ENCODE results near the gene CER1. TPM values are rescaled to one million over a fixed set of nuclear protein-coding genes. Genes with fewer than 3 reads are reported as not detected.

Gene CER1
- total RNA-seq, 4 donors from 2014 or later = 0.48 TPM; not detected in 3

GRCh38 chr9:14752271-14752670 lies 29.7 kb upstream of the CER1 start:
- 40 to 62% methylated on average over 1 of the region's 1 CpG for WGBS, 2 donors (ENCODE audit: low coverage in 1 of 2)
- DNase-seq = no peak
- in situ Hi-C loops (cut with MboI; ENCODE audit: low pct_ligation_motif_present in 1 of 4, low pct_unique_long_range_greater_than_20kb in 1 of 4, low sequenced_read_pairs in 3 of 4) (loop anchor here in 1 of 4 donors (25.0 kb wide), 2 partner anchors 140 to 385 kb away; no protein-coding TSS in a partner anchor), intact Hi-C loops (cut with DNase I; ENCODE audit: low total_unique reads) (no loop called here)
- Histone ChIP-seq H3K36me3 (no peaks in the 10 kb centered on the region), H3K27me3 (no peaks in the 10 kb centered on the region), H3K4me1 (no peaks in the 10 kb centered on the region), H3K27ac (no peak overlapping the region), H3K4me3 (no peak overlapping the region), H3K9me3 (no peaks in the 10 kb centered on the region)
- no peak for TF ChIP-seq CTCF (IDR thresholded peaks at IDR 0.05)
- TF ChIP-seq EP300 (IDR thresholded peaks at IDR 0.05; ENCODE audit: low read depth) = no peak
- no peak for TF ChIP-seq POLR2A (IDR thresholded peaks at IDR 0.05)
- TF ChIP-seq POLR2AphosphoS5 (IDR thresholded peaks at IDR 0.05) = no peak

- Histone ChIP-seq H3K36me3 (no peaks in the 10 kb centered on the region), H3K27ac (no peak overlapping the region), H3K4me3 (no peak overlapping the region), H3K9me3 (no peaks in the 10 kb centered on the region), H3K27me3 (no peaks in the 10 kb centered on the region), H3K4me1 (no peaks in the 10 kb centered on the region)
- no peak for DNase-seq
- TF ChIP-seq POLR2AphosphoS5 (IDR thresholded peaks at IDR 0.05) = no peak
- TF ChIP-seq POLR2A (IDR thresholded peaks at IDR 0.05) = no peak
- TF ChIP-seq CTCF (IDR thresholded peaks at IDR 0.05) = no peak
- TF ChIP-seq EP300 (IDR thresholded peaks at IDR 0.05; ENCODE audit: low read depth) = no peak
- intact Hi-C loops (cut with DNase I; ENCODE audit: low total_unique reads) = no loop called here
- in situ Hi-C loops (cut with MboI; ENCODE audit: low pct_ligation_motif_present in 1 of 4, low pct_unique_long_range_greater_than_20kb in 1 of 4, low sequenced_read_pairs in 3 of 4) = loop anchor here in 1 of 4 donors (25.0 kb wide), 2 partner anchors 139 to 386 kb away; no protein-coding TSS in a partner anchor
Measured at GRCh38 chr9:14750821-14751220, 28.3 kb upstream of the CER1 start.

GRCh38 chr9:14749741-14750211 lies 27.2 kb upstream of the CER1 start:
- DNase-seq = no peak
- Histone ChIP-seq H3K36me3 (no peaks in the 10 kb centered on the region), H3K27ac (no peak overlapping the region), H3K4me1 (no peaks in the 10 kb centered on the region), H3K27me3 (no peaks in the 10 kb centered on the region), H3K9me3 (no peaks in the 10 kb centered on the region), H3K4me3 (no peak overlapping the region)
- 78 to 82% methylated on average over 8 to 9 of the region's 9 CpGs for WGBS, 2 donors (ENCODE audit: low coverage in 1 of 2)
- in situ Hi-C loops (cut with MboI; ENCODE audit: low pct_ligation_motif_present in 1 of 4, low pct_unique_long_range_greater_than_20kb in 1 of 4, low sequenced_read_pairs in 3 of 4) = loop anchor here in 1 of 4 donors (25.0 kb wide), 2 partner anchors 137 to 388 kb away; no protein-coding TSS in a partner anchor
- TF ChIP-seq POLR2A (IDR thresholded peaks at IDR 0.05) (no peak), POLR2AphosphoS5 (IDR thresholded peaks at IDR 0.05) (no peak), CTCF (IDR thresholded peaks at IDR 0.05) (no peak), EP300 (IDR thresholded peaks at IDR 0.05; ENCODE audit: low read depth) (no peak)
- intact Hi-C loops (cut with DNase I; ENCODE audit: low total_unique reads) = no loop called here

DNA sequence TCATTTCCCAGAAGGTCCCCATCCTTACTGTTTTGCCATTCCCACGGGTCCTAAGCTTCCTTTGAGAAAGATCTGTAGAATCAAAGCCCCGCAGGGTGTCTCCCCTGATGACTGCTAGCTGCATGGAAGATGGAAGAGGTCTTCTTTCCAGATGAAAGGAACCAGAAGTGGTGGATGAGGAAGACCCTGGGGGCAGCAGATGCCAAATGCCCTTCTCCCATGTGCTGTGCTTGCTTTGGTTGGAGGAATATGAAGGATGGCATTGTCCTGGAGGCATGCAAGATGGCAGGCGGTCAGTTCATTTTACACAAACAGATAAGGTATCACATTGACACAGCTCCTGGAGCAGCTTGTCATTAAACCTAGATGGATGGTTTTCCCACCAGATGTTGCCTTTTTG lies 25.8 kb upstream of the CER1 start:
- no peaks in the 10 kb centered on the region for H3K36me3 ChIP-seq
- 77 to 86% methylated on average over 3 of the region's 3 CpGs for WGBS, 2 donors (ENCODE audit: low coverage in 1 of 2)
- DNase-seq = no peak
- in situ Hi-C loops (cut with MboI; ENCODE audit: low pct_ligation_motif_present in 1 of 4, low pct_unique_long_range_greater_than_20kb in 1 of 4, low sequenced_read_pairs in 3 of 4) (no loop called here), intact Hi-C loops (cut with DNase I; ENCODE audit: low total_unique reads) (no loop called here)
- H3K27me3 ChIP-seq = no peaks in the 10 kb centered on the region
- no peaks in the 10 kb centered on the region for H3K9me3 ChIP-seq
- TF ChIP-seq POLR2A (IDR thresholded peaks at IDR 0.05) (no peak), EP300 (IDR thresholded peaks at IDR 0.05; ENCODE audit: low read depth) (no peak), POLR2AphosphoS5 (IDR thresholded peaks at IDR 0.05) (no peak), CTCF (IDR thresholded peaks at IDR 0.05) (no peak)
- H3K4me1 ChIP-seq = no peaks in the 10 kb centered on the region
- no peak overlapping the region for H3K4me3 ChIP-seq
- H3K27ac ChIP-seq = no peak overlapping the region
